Measurements from ENCODE around the gene PHC3.

PHC3 gene

GRCh38 chr3:170047133-170047404 is 134.5 kb downstream of the PHC3 start:
- in situ Hi-C loops (cut with MboI; ENCODE audit: low sequenced_read_pairs), result no loop called here

GRCh38 chr3:170046269-170047132 is 135.0 kb downstream of the PHC3 start:
- in situ Hi-C loops (cut with MboI; ENCODE audit: low sequenced_read_pairs), result no loop called here

- in situ Hi-C loops (cut with MboI; ENCODE audit: low sequenced_read_pairs), result no loop called here
These were observed 136.7 kb downstream of the PHC3 start for GRCh38 chr3:170044795-170045244.

- in situ Hi-C loops (cut with MboI; ENCODE audit: low sequenced_read_pairs), result no loop called here
These were observed 137.3 kb downstream of the PHC3 start for GRCh38 chr3:170044271-170044670.

GRCh38 chr3:170043506-170043905 is 138.0 kb downstream of the PHC3 start:
- in situ Hi-C loops (cut with MboI; ENCODE audit: low sequenced_read_pairs), result no loop called here

- in situ Hi-C loops (cut with MboI; ENCODE audit: low sequenced_read_pairs), result no loop called here
These were observed 141.1 kb downstream of the PHC3 start for GRCh38 chr3:170040418-170040817.

GRCh38 chr3:170038434-170039110 is 143.0 kb downstream of the PHC3 start:
- in situ Hi-C loops (cut with MboI; ENCODE audit: low sequenced_read_pairs), result no loop called here

All from HL-60/S4 treated with phorbol 12-myristate 13-acetate at 8.2 ng/mL for 4 days and 3 days (cell line).